GM21423 (cell line): ENCODE data around the gene CNKSR3.

Experiments
- ATAC-seq: cut with Tn5 transposase; IDR thresholded peaks from one replicate; pipeline ENCODE4 v1.9.1; 2021; ENCODE audit warnings: mild to moderate bottlenecking, moderate library complexity; ENCODE audit not compliant: unreplicated experiment

CNKSR3 gene

GRCh38 chr6:154504102-154504501 is 6.4 kb downstream of the CNKSR3 start:
- ATAC-seq, result no peak

GRCh38 chr6:154503658-154504057 is 6.8 kb downstream of the CNKSR3 start:
- ATAC-seq, result no peak

GRCh38 chr6:154502553-154502952 is 7.9 kb downstream of the CNKSR3 start:
- no peak for ATAC-seq

GRCh38 chr6:154501578-154501868 is 9.0 kb downstream of the CNKSR3 start:
- no peak for ATAC-seq

- no peak for ATAC-seq
Observed at GRCh38 chr6:154500769-154501577, 9.5 kb downstream of the CNKSR3 start.

- ATAC-seq, result no peak
Observed at GRCh38 chr6:154499855-154500589, 10.5 kb downstream of the CNKSR3 start.

- no peak for ATAC-seq
Observed at GRCh38 chr6:154498340-154498934, 12.0 kb downstream of the CNKSR3 start.

GRCh38 chr6:154496793-154497517 is 13.5 kb downstream of the CNKSR3 start:
- ATAC-seq, result no peak

- ATAC-seq, result no peak
Observed at GRCh38 chr6:154496186-154496585, 14.3 kb downstream of the CNKSR3 start.

GRCh38 chr6:154494592-154495311 is 15.7 kb downstream of the CNKSR3 start:
- ATAC-seq, result no peak

GRCh38 chr6:154491567-154492470 is 18.7 kb downstream of the CNKSR3 start:
- no peak for ATAC-seq

GRCh38 chr6:154489822-154490221 is 20.7 kb downstream of the CNKSR3 start:
- no peak for ATAC-seq

- no peak for ATAC-seq
Observed at GRCh38 chr6:154488802-154489437, 21.6 kb downstream of the CNKSR3 start.

GRCh38 chr6:154488248-154488593 is 22.3 kb downstream of the CNKSR3 start:
- ATAC-seq, result no peak

GRCh38 chr6:154487367-154488247 is 22.9 kb downstream of the CNKSR3 start:
- ATAC-seq, result no peak

- ATAC-seq, result no peak
Observed at GRCh38 chr6:154485815-154486214, 24.7 kb downstream of the CNKSR3 start.

GRCh38 chr6:154484942-154485341 is 25.5 kb downstream of the CNKSR3 start:
- ATAC-seq, result no peak

- no peak for ATAC-seq
Observed at GRCh38 chr6:154482858-154483257, 27.6 kb downstream of the CNKSR3 start.
